Measurements from ENCODE around the gene SH2D3A.

GRCh38 chr19:6773323-6773931, 6.2 kb upstream of the SH2D3A start:
- TF ChIP-seq JUND (IDR thresholded peaks at IDR 0.05; ENCODE audit: low read length) (no peak), KDM1A (IDR thresholded peaks at IDR 0.05; ENCODE audit: borderline replicate concordance, low read length) (no peak), POLR2A (IDR thresholded peaks at IDR 0.05; ENCODE audit: control extremely low read depth in 1 of 2, low read depth in 2 of 2, low read length in 2 of 2) (no peak)

All from H1 (cell line).